MM.1S (cell line): ENCODE data around the gene BANF1.

Experiments
- DNase-seq: peaks from one replicate; pipeline ENCODE4 v3.0.0-alpha.2; 2015
- H2AFZ ChIP-seq: fragments of 300-600 bp; sonication (generic); 2 replicates; pipeline ENCODE4 v1.6.0; 2016; ENCODE audit warnings: antibody characterized with exemption, low read length
- H3F3A ChIP-seq: fragments of 300-600 bp; sonication (generic); 2 replicates; pipeline ENCODE4 v1.6.1; 2016; ENCODE audit warnings: mild to moderate bottlenecking, antibody characterized with exemption, low read length, moderate library complexity, mixed read lengths; ENCODE audit not compliant: insufficient read depth
- H3K27ac ChIP-seq: fragments of 300-600 bp; sonication (generic); 2 replicates; pipeline ENCODE4 v1.5.1; 2016; ENCODE audit warnings: mild to moderate bottlenecking, low read length
- H3K27me3 ChIP-seq: fragments of 300-600 bp; sonication (generic); replicated peaks from 2 replicates; pipeline ENCODE4 v1.6.0; 2016; ENCODE audit warnings: low read length; ENCODE audit not compliant: insufficient read depth
- H3K36me3 ChIP-seq: fragments of 300-600 bp; sonication (generic); replicated peaks from 2 replicates; pipeline ENCODE4 v1.6.1; 2016; ENCODE audit warnings: mild to moderate bottlenecking, low read length, mixed read lengths; ENCODE audit not compliant: insufficient read depth
- H3K4me1 ChIP-seq: fragments of 300-600 bp; sonication (generic); 2 replicates; pipeline ENCODE4 v1.6.1; 2016; ENCODE audit warnings: low read length, mixed read lengths
- H3K4me2 ChIP-seq: fragments of 300-600 bp; sonication (generic); 2 replicates; pipeline ENCODE4 v1.6.0; 2016; ENCODE audit warnings: low read depth, low read length
- H3K4me3 ChIP-seq: fragments of 300-600 bp; sonication (generic); 2 replicates; pipeline ENCODE4 v1.5.1; 2016; ENCODE audit warnings: low read length, mixed read lengths
- H3K79me2 ChIP-seq: fragments of 300-600 bp; sonication (generic); 2 replicates; pipeline ENCODE4 v1.6.1; 2016; ENCODE audit warnings: mixed run types, low read length, mixed read lengths
- H3K9ac ChIP-seq: fragments of 300-600 bp; sonication (generic); 2 replicates; pipeline ENCODE4 v1.6.1; 2016; ENCODE audit warnings: low read length, mixed read lengths
- H3K9me2 ChIP-seq: fragments of 300-600 bp; sonication (generic); replicated peaks from 2 replicates; pipeline ENCODE4 v1.6.1; 2016; ENCODE audit warnings: mild to moderate bottlenecking, low read length, mixed read lengths; ENCODE audit not compliant: insufficient read depth
- H3K9me3 ChIP-seq: fragments of 300-600 bp; sonication (generic); replicated peaks from 2 replicates; pipeline ENCODE4 v1.6.1; 2016; ENCODE audit warnings: mild to moderate bottlenecking, low read length, mixed read lengths; ENCODE audit not compliant: insufficient read depth
- H4K20me1 ChIP-seq: fragments of 300-600 bp; sonication (generic); 2 replicates; pipeline ENCODE4 v1.6.1; 2016; ENCODE audit warnings: mild to moderate bottlenecking, low read length, moderate library complexity, mixed read lengths; ENCODE audit not compliant: insufficient read depth
- EZH2 ChIP-seq: fragments of 300-600 bp; sonication (generic); optimal IDR thresholded peaks from 2 replicates; pipeline ENCODE3; 2017; ENCODE audit warnings: low read depth, mild to moderate bottlenecking, antibody characterized with exemption, low read length, mixed read lengths
- EZH2phosphoT487 ChIP-seq: fragments of 300-600 bp; sonication (generic); IDR thresholded peaks from 2 replicates; pipeline ENCODE4 v1.6.1; 2018; ENCODE audit warnings: antibody characterized with exemption, low read length
- TF ChIP-seq, protein P1 (sequence below): fragments of 300-600 bp; sonication (generic); IDR thresholded peaks from 2 replicates; pipeline ENCODE4 v1.5.1; 2016; ENCODE audit warnings: antibody characterized with exemption, low read length, mixed read lengths

The BANF1 gene

DNA sequence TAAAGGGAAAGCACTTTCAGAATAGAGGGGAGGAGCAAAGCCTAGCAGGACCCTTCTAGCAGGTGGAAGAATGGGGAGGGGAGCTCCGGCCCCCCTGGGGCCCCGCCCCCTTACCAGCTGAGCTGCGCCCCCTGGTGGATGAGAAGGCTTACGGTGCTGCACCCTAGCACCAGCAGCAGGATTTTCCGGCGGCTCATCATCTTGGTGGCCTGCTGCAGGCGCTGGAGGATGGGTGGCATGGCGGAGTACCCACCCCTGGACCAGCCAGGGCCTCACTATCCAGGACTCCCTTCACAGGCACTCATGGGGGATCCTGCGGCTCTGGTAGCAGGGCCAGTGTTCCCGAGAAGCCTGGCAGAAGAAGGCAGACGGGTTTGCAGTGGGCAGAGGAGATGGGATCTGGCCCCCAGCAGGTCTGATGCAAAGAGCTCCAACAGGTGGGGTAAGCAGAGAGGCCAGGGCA, 42.9 kb downstream of the BANF1 start:
- H3K9me3 ChIP-seq: no peaks in the 10 kb centered on the region
- H3K4me2 ChIP-seq: peak overlapping the region; percentile 98
- H3K79me2 ChIP-seq: no peaks in the 10 kb centered on the region
- H3K9me2 ChIP-seq: no peaks in the 10 kb centered on the region
- H3K9ac ChIP-seq: no peak overlapping the region
- H3K4me1 ChIP-seq: peaks cover 15% of the 10 kb centered on the region
- peaks cover 10% of the 10 kb centered on the region for H3F3A ChIP-seq
- H3K4me3 ChIP-seq: peak overlapping the region; percentile 24; the same call in 1 of the 2 replicates
- H2AFZ ChIP-seq: peak overlapping the region; percentile 88
- H3K27ac ChIP-seq: no peak overlapping the region
- TF ChIP-seq EZH2phosphoT487: no peak
- no peak for TF ChIP-seq EZH2
- TF ChIP-seq, protein P1, sequence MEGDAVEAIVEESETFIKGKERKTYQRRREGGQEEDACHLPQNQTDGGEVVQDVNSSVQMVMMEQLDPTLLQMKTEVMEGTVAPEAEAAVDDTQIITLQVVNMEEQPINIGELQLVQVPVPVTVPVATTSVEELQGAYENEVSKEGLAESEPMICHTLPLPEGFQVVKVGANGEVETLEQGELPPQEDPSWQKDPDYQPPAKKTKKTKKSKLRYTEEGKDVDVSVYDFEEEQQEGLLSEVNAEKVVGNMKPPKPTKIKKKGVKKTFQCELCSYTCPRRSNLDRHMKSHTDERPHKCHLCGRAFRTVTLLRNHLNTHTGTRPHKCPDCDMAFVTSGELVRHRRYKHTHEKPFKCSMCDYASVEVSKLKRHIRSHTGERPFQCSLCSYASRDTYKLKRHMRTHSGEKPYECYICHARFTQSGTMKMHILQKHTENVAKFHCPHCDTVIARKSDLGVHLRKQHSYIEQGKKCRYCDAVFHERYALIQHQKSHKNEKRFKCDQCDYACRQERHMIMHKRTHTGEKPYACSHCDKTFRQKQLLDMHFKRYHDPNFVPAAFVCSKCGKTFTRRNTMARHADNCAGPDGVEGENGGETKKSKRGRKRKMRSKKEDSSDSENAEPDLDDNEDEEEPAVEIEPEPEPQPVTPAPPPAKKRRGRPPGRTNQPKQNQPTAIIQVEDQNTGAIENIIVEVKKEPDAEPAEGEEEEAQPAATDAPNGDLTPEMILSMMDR: peak; percentile 95
- H3K36me3 ChIP-seq: no peaks in the 10 kb centered on the region
- H4K20me1 ChIP-seq: no peaks in the 10 kb centered on the region
- peak; percentile 86 for DNase-seq
- H3K27me3 ChIP-seq: no peaks in the 10 kb centered on the region

- Histone ChIP-seq H2AFZ (no peak overlapping the region), H3K9me2 (no peaks in the 10 kb centered on the region), H3K79me2 (no peaks in the 10 kb centered on the region), H3F3A (peaks cover 12% of the 10 kb centered on the region), H3K9ac (no peak overlapping the region), H3K4me2 (no peak overlapping the region), H3K9me3 (no peaks in the 10 kb centered on the region), H3K4me3 (no peak overlapping the region), H3K36me3 (no peaks in the 10 kb centered on the region), H3K27me3 (no peaks in the 10 kb centered on the region), H3K27ac (no peak overlapping the region), H3K4me1 (peaks cover 24% of the 10 kb centered on the region), H4K20me1 (no peaks in the 10 kb centered on the region)
- DNase-seq: no peak
- TF ChIP-seq EZH2phosphoT487 (no peak), EZH2 (no peak)
- TF ChIP-seq, protein P1: no peak
These were observed 44.6 kb downstream of the BANF1 start for GRCh38 chr11:66046901-66047300.

DNA sequence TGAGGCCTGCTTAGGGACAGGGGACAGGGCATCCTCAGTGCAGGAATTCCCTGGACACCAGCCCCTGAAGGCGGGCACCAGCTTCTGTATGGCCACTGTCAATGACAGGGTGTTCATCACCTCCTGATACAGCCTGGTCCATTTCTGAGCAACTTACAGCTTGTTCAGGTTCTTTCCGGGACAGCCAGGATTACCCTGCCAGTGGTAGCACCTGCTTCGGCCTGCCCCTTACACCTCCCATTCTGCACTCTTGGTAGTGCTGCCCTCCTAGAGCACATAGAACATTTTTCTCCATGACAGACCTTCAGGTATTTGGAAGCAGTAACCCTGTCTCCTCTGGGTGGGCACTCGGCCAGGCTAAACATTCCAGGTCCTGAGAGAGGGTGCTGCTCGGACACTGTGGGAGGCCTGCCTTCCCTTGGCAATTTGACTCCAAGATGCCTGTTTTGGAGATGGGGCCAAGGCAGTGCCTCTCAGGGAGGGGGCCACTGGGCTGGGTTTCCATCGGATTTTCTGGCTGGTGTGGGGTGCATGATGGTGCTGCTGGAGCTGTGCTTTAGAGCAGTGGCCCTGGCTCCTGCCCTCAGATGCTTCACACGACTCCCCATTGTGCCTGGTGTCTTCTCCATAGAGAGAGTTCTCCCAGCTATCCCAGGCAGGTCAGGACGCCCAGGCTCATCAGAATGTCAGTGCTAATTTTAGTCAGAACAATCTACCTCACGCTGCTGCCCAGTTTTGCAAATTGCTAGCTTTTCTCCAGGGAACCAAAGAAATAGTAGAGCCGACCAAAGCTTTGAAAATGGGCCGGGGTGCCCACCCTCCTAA, 45.5 kb downstream of the BANF1 start:
- H3K4me3 ChIP-seq: no peak overlapping the region
- H3K4me2 ChIP-seq: no peak overlapping the region
- no peak for TF ChIP-seq EZH2
- TF ChIP-seq EZH2phosphoT487: no peak
- TF ChIP-seq, protein P1: no peak
- H3K9ac ChIP-seq: no peak overlapping the region
- peaks cover 6% of the 10 kb centered on the region for H3K79me2 ChIP-seq
- no peak overlapping the region for H2AFZ ChIP-seq
- H3F3A ChIP-seq: peaks cover 17% of the 10 kb centered on the region
- DNase-seq: no peak
- no peaks in the 10 kb centered on the region for H3K36me3 ChIP-seq
- no peak overlapping the region for H3K27ac ChIP-seq
- H4K20me1 ChIP-seq: no peaks in the 10 kb centered on the region
- no peaks in the 10 kb centered on the region for H3K27me3 ChIP-seq
- H3K4me1 ChIP-seq: peaks cover 24% of the 10 kb centered on the region
- no peaks in the 10 kb centered on the region for H3K9me3 ChIP-seq
- no peaks in the 10 kb centered on the region for H3K9me2 ChIP-seq
